DND-41 (cell line): ENCODE results near the gene ZNF607.

Experiments used
- EZH2 ChIP-seq: IDR thresholded peaks from 3 replicates; pipeline ENCODE4 v1.6.1; 2012; ENCODE audit warnings: borderline replicate concordance, low read depth, mild to moderate bottlenecking, moderate library complexity, low read length, inconsistent platforms; ENCODE audit not compliant: severe bottlenecking
- TF ChIP-seq, protein P1 (sequence below): IDR thresholded peaks from 2 replicates; pipeline ENCODE4 v1.5.1; 2012; ENCODE audit warnings: borderline replicate concordance, low read length, moderate library complexity, mild to moderate bottlenecking; ENCODE audit not compliant: poor library complexity, severe bottlenecking; ENCODE audit errors: extremely low read depth

DNA sequence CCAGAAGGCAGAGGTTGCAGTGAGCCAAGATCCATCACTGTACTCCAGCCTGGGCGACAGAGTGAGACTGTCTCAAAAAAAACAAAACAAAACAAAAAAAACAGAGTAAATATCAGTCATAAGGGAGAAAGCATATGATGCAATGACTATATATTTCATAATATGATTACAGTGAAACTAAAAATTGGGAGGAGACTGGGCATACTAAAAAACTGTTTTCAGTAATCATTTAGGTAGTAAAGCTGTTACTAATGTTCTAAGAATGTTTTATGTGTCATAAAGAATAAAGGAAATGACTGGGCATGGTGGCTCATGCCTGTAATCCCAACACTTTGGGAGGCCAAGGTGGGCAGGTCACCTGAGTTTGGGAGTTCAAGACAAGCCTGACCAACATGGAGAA lies 43.9 kb upstream of the ZNF607 start:
- TF ChIP-seq, protein P1, sequence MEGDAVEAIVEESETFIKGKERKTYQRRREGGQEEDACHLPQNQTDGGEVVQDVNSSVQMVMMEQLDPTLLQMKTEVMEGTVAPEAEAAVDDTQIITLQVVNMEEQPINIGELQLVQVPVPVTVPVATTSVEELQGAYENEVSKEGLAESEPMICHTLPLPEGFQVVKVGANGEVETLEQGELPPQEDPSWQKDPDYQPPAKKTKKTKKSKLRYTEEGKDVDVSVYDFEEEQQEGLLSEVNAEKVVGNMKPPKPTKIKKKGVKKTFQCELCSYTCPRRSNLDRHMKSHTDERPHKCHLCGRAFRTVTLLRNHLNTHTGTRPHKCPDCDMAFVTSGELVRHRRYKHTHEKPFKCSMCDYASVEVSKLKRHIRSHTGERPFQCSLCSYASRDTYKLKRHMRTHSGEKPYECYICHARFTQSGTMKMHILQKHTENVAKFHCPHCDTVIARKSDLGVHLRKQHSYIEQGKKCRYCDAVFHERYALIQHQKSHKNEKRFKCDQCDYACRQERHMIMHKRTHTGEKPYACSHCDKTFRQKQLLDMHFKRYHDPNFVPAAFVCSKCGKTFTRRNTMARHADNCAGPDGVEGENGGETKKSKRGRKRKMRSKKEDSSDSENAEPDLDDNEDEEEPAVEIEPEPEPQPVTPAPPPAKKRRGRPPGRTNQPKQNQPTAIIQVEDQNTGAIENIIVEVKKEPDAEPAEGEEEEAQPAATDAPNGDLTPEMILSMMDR = no peak
- no peak for TF ChIP-seq EZH2
